RWPE2 (cell line): ENCODE measurements around the gene IFFO2.
A peak's percentile ranks its signal among the peaks of the same experiment; 100 is the strongest.

Experiments
- ATAC-seq: fragments of 200-7000 bp; cut with Tn5 transposase; 3 replicates; pipeline ENCODE4 v1.9.1; 2021; ENCODE audit warnings: low read depth
- DNase-seq: peaks from one replicate; pipeline ENCODE4 v3.0.0-alpha.2; 2020; ENCODE audit warnings: low spot score
- H3K27ac ChIP-seq: fragments of 450-650 bp; 2 replicates; pipeline ENCODE4 v1.5.1; 2017; ENCODE audit warnings: mild to moderate bottlenecking; ENCODE audit not compliant: poor library complexity, severe bottlenecking
- H3K27me3 ChIP-seq: fragments of 250-450 bp; sonication (Bioruptor Pico); 2 replicates; pipeline ENCODE4 v1.5.1; 2021; ENCODE audit warnings: mild to moderate bottlenecking, moderate library complexity; ENCODE audit not compliant: insufficient read depth, poor library complexity, severe bottlenecking
- H3K36me3 ChIP-seq: fragments of 250-450 bp; sonication (Bioruptor Pico); 2 replicates; pipeline ENCODE4 v1.5.1; 2020; ENCODE audit warnings: low read depth, mild to moderate bottlenecking, moderate library complexity
- H3K4me1 ChIP-seq: fragments of 250-450 bp; sonication (Bioruptor Pico); 2 replicates; pipeline ENCODE4 v1.5.1; 2021; ENCODE audit warnings: mild to moderate bottlenecking, moderate library complexity; ENCODE audit not compliant: insufficient read depth, poor library complexity, severe bottlenecking
- H3K4me3 ChIP-seq: fragments of 250-450 bp; sonication (Bioruptor Pico); 2 replicates; pipeline ENCODE4 v1.5.1; 2021; ENCODE audit warnings: mild to moderate bottlenecking, moderate library complexity; ENCODE audit not compliant: severe bottlenecking
- H3K9me3 ChIP-seq: fragments of 250-450 bp; sonication (Bioruptor Pico); 2 replicates; pipeline ENCODE4 v1.5.1; 2021; ENCODE audit warnings: mild to moderate bottlenecking, moderate library complexity; ENCODE audit not compliant: severe bottlenecking
- TF ChIP-seq, protein P1 (sequence below): fragments of 450-650 bp; IDR thresholded peaks from one replicate; pipeline ENCODE4 v1.5.1; 2017; ENCODE audit warnings: mild to moderate bottlenecking, moderate library complexity; ENCODE audit not compliant: poor library complexity, severe bottlenecking

The IFFO2 gene

DNA sequence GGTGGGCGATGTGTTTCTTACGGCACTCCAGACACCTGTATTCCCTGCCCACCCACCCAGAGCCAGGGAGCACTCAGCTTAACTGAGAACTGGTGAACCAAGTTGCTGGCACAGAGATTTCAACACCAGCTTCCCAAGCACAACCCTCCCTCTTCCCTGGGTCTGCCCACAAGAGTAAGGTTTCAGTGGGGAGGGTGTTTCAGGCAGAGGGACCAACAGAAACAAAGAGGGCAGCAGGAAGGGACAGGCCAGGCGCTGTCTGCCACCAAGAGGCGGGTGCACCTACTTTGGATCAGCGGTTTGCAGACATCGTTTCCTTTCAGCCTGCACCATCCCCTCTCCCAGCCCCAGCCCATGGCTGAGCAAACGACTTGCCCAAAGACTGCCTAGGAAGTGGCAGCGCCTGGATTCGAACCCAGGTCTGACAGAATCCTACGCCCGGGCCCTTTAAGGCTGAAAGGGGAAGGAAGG is 32.2 kb downstream of the IFFO2 start:
- ATAC-seq: no peak
- DNase-seq: no peak
- no peaks in the 10 kb centered on the region for H3K9me3 ChIP-seq
- peaks cover 23% of the 10 kb centered on the region for H3K36me3 ChIP-seq
- peaks cover 59% of the 10 kb centered on the region for H3K4me1 ChIP-seq
- peak overlapping the region; percentile 73 for H3K27ac ChIP-seq
- TF ChIP-seq, protein P1, sequence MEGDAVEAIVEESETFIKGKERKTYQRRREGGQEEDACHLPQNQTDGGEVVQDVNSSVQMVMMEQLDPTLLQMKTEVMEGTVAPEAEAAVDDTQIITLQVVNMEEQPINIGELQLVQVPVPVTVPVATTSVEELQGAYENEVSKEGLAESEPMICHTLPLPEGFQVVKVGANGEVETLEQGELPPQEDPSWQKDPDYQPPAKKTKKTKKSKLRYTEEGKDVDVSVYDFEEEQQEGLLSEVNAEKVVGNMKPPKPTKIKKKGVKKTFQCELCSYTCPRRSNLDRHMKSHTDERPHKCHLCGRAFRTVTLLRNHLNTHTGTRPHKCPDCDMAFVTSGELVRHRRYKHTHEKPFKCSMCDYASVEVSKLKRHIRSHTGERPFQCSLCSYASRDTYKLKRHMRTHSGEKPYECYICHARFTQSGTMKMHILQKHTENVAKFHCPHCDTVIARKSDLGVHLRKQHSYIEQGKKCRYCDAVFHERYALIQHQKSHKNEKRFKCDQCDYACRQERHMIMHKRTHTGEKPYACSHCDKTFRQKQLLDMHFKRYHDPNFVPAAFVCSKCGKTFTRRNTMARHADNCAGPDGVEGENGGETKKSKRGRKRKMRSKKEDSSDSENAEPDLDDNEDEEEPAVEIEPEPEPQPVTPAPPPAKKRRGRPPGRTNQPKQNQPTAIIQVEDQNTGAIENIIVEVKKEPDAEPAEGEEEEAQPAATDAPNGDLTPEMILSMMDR: no peak
- no peaks in the 10 kb centered on the region for H3K27me3 ChIP-seq
- H3K4me3 ChIP-seq: no peak overlapping the region

DNA sequence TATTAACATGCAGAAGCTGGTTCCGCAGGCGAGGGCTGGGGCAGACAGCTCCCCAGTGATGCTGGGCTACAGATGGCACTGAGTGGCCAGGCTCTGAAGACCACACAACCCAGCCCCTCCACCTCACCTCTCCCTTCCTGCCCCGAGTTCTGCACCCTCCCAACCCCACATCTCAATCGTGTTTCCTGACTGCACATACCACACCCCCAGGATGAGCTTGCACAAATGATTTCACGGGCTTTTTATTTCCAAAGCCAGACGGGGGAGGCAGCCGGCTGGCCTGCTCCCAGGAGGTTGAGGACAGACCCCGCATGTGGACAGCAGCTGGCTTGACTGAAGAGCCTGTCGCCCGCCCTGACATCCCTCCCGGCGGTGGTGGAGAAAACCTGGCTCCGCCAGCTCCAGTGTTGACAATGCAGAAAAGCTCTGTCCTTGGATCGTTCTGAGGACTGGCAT is 32.7 kb downstream of the IFFO2 start:
- DNase-seq: no peak
- Histone ChIP-seq H3K9me3 (no peaks in the 10 kb centered on the region), H3K4me1 (peaks cover 57% of the 10 kb centered on the region), H3K27ac (peak overlapping the region; percentile 73), H3K27me3 (no peaks in the 10 kb centered on the region), H3K4me3 (no peak overlapping the region), H3K36me3 (peaks cover 27% of the 10 kb centered on the region)
- peak; percentile 4; the same call in 1 of the 3 replicates for ATAC-seq
- TF ChIP-seq, protein P1: no peak

DNA sequence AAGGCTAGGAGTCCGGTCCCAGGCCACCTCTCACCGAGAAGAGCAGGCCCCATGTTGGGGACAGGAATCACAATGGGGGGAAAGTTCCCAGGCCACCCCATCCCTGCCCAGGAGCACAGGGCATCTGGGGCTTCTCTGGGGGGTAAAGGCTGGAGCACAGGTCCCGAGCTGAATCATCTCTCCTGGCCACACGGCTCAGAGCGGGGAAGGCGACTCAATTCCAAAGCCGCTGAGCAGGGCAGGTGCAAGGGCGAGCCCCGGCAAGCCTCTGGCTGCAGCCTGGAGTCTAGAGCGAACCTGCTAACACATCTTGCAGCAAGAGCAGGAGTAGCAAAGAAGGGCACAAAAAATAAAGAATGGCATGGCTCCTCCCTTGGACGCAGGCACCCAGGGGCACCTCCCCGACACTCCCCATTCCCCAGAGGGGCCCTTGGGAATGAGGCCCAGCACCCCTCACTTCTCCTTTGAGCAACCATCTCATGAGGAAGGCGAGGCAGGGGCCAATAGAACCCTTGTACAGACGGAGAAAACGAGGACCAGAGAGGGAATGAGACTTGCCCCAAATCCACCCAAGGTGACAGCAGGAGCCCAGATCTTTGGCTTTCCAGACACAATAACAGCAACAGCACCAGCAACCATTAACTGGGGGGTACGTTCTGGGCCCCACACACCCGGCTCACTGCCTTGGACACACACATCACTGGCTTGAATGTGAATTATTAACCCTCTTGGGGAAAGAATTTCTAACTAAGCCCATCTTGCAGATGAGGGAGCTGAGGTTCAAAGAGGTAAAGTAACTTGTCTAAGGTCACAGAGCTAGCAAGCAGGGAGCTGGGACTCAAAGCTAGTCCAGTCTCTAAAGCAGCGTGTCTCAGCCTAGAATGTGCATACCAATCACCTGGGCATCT is 33.4 kb downstream of the IFFO2 start:
- Histone ChIP-seq H3K9me3 (no peaks in the 10 kb centered on the region), H3K4me1 (peaks cover 50% of the 10 kb centered on the region), H3K27ac (peak overlapping the region; percentile 73), H3K4me3 (no peak overlapping the region), H3K27me3 (no peaks in the 10 kb centered on the region), H3K36me3 (peaks cover 32% of the 10 kb centered on the region)
- DNase-seq (no peak), ATAC-seq (peak; percentile 33)
- TF ChIP-seq, protein P1: no peak

DNA sequence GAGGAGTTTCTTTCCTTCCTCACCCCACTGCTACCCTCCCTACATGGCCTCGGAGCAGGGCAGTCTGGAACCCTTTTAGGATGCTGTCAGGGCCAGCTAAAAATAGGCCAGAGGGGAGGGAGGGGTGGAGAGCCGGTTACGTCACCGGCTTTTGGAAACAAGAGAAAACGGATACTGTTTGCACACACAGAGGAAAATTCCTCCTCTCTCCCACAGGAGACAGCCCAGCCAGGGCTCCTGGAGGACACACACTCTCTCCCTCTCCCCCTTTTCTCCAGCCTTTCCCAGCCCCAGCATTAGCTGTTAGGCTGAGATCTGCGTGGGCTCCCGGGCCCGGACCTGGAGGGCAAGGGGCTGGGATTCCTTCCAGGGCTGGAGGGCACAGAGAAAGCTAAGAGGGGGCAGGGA is 34.2 kb downstream of the IFFO2 start:
- H3K4me1 ChIP-seq: peaks cover 43% of the 10 kb centered on the region
- peaks cover 40% of the 10 kb centered on the region for H3K36me3 ChIP-seq
- H3K4me3 ChIP-seq: no peak overlapping the region
- ATAC-seq (peak; percentile 14; the same call in 2 of the 3 replicates), DNase-seq (no peak)
- no peaks in the 10 kb centered on the region for H3K9me3 ChIP-seq
- H3K27ac ChIP-seq: peak overlapping the region; percentile 73
- TF ChIP-seq, protein P1: no peak
- no peaks in the 10 kb centered on the region for H3K27me3 ChIP-seq
